VCaP (cell line): ENCODE data around the gene EIF3L.

Experiments
- H3K27ac ChIP-seq: fragments of 450-650 bp; 2 replicates; pipeline ENCODE4 v1.5.1; 2017
- CTCF ChIP-seq: fragments of 450-650 bp; conservative IDR thresholded peaks from 2 replicates; pipeline ENCODE4 v1.5.1; 2017; ENCODE audit warnings: mild to moderate bottlenecking, moderate library complexity

The EIF3L gene

GRCh38 chr22:37933711-37934376 lies 84.6 kb downstream of the EIF3L start:
- peak; percentile 97 for TF ChIP-seq CTCF
- H3K27ac ChIP-seq = peak overlapping the region; percentile 49
